ENCODE measurements around the gene RTN3. TPM values are rescaled to one million over a fixed set of nuclear protein-coding genes. Genes with fewer than 3 reads are reported as not detected.

The RTN3 gene
- total RNA-seq = 52.3 and 54.5 TPM in 2 replicates

GRCh38 chr11:63681321-63682065 lies at the start of gene RTN3:
TSS of gene RTN3 (plus strand) at chr11:63681500. CDS start at chr11:63681637, 137 bp downstream.

GRCh38 chr11:63671322-63672155 lies 9.8 kb upstream of the RTN3 start, which contains the start of gene ATL3:
TSS of gene ATL3 (minus strand) at chr11:63671376. CDS start at chr11:63671335, 41 bp downstream.

GRCh38 chr11:63768237-63769041 lies 87.1 kb downstream of the RTN3 start, which contains the start of gene ZFTA:
TSS of gene ZFTA (minus strand) at chr11:63768775. CDS start at chr11:63768622, 153 bp downstream.

Other genes with a start within 250 kb of the RTN3 start
- gene PLAAT5, start 190.3 kb upstream of the RTN3 start, total RNA-seq = 0.09 and 0.14 TPM in 2 replicates
- gene LGALS12, start 175.4 kb upstream of the RTN3 start, total RNA-seq = 0.09 TPM in 1 of 2 replicates, not detected in the other
- 15.8 and 23.9 TPM in 2 replicates for gene PLAAT4, start 144.7 kb upstream of the RTN3 start, total RNA-seq
- gene PLAAT2, start 118.1 kb upstream of the RTN3 start, total RNA-seq = 0.18 TPM in 1 of 2 replicates, not detected in the other
- gene PLAAT3, start 67.1 kb upstream of the RTN3 start, total RNA-seq = 18.5 and 40.7 TPM in 2 replicates
- gene ATL3, start 10.1 kb upstream of the RTN3 start, total RNA-seq = 120 and 130 TPM in 2 replicates
- gene ZFTA, start 87.3 kb downstream of the RTN3 start, total RNA-seq = 7.4 and 10.2 TPM in 2 replicates
- 8.1 and 12.1 TPM in 2 replicates for gene SPINDOC, start 132.0 kb downstream of the RTN3 start, total RNA-seq
- 4.8 and 6.3 TPM in 2 replicates for gene MARK2, start 157.6 kb downstream of the RTN3 start, total RNA-seq
- 2.8 and 4.3 TPM in 2 replicates for gene RCOR2, start 235.7 kb downstream of the RTN3 start, total RNA-seq